ENCODE data around the gene HMGXB3. TPM values are rescaled to one million over a fixed set of nuclear protein-coding genes. Genes with fewer than 3 reads are reported as not detected.

The HMGXB3 gene
- total RNA-seq, 1 donor from 2014 or later = 55.7 TPM

DNA sequence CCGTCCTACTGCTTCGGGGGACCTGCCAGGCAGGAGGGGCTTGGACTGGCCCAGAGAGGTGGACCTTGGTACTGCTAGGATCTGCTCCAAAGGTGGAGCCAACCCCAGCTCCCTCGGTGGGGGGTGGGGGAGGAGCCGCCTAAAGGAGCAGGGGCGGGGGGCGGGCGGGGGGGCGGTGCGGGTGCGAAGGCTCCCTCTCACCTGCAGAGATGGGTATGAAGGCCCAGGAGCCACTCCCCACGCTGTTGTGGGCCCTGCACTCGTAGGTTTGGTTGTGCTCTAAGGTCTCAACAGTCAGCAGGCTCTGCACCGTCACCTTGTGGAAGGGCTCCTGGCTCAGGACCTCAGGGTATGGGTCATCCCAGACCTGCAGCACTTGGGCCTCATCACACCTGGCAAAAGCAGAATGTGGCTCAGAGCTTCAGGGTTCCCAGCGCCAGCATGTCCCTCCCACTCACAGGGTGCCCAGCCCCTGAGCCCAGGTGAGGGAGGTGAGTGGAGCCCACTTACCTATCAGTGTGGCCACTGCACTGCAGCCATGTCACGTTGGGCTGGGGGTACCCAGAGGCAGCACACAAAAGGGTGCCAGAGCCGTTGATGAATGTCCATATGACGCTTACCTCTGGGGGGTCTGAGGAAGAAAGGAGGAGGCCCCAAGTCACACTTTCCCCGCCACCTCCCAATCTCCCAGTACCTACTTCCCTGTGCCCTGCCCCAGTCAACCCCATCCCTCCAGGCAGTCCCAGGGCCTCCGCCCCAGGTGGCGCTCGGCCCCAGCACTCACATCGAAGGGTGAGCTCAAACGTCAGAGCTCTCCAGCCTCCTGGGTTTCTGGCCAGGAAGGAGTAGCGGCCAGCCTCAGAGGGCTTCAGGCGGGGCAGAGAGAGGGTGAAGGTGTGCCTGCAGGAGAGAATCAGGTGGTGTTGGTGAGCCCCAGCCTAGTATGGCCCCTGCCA is 69.4 kb downstream of the HMGXB3 start:
- H3K4me1 Mint-ChIP-seq (ENCODE audit: unreplicated experiment) = peaks cover 8% of the 10 kb centered on the region
- no peaks in the 10 kb centered on the region for H3K9me3 Mint-ChIP-seq (ENCODE audit: unreplicated experiment)
- H3K27ac Mint-ChIP-seq (ENCODE audit: unreplicated experiment) = no peak overlapping the region
- no peak overlapping the region for H3K4me3 Mint-ChIP-seq (ENCODE audit: unreplicated experiment)
- no peak for TF ChIP-seq CTCF (IDR thresholded peaks at IDR 0.05; ENCODE audit: unreplicated experiment)
- no peaks in the 10 kb centered on the region for H3K36me3 Mint-ChIP-seq (ENCODE audit: low read depth, unreplicated experiment)
- peaks cover 3% of the 10 kb centered on the region for H3K27me3 Mint-ChIP-seq (ENCODE audit: unreplicated experiment)
- no peak for DNase-seq (ENCODE audit: low spot score)

- H3K36me3 Mint-ChIP-seq (ENCODE audit: low read depth, unreplicated experiment) = no peaks in the 10 kb centered on the region
- H3K4me1 Mint-ChIP-seq (ENCODE audit: unreplicated experiment) = peaks cover 8% of the 10 kb centered on the region
- TF ChIP-seq CTCF (IDR thresholded peaks at IDR 0.05; ENCODE audit: unreplicated experiment) = no peak
- H3K4me3 Mint-ChIP-seq (ENCODE audit: unreplicated experiment) = no peak overlapping the region
- peaks cover 3% of the 10 kb centered on the region for H3K27me3 Mint-ChIP-seq (ENCODE audit: unreplicated experiment)
- no peak for DNase-seq (ENCODE audit: low spot score)
- no peak overlapping the region for H3K27ac Mint-ChIP-seq (ENCODE audit: unreplicated experiment)
- no peaks in the 10 kb centered on the region for H3K9me3 Mint-ChIP-seq (ENCODE audit: unreplicated experiment)
These were observed 70.3 kb downstream of the HMGXB3 start for GRCh38 chr5:150070821-150071220.

- DNase-seq (ENCODE audit: low spot score) = no peak
- H3K27ac Mint-ChIP-seq (ENCODE audit: unreplicated experiment) = no peak overlapping the region
- peaks cover 8% of the 10 kb centered on the region for H3K4me1 Mint-ChIP-seq (ENCODE audit: unreplicated experiment)
- no peaks in the 10 kb centered on the region for H3K9me3 Mint-ChIP-seq (ENCODE audit: unreplicated experiment)
- H3K27me3 Mint-ChIP-seq (ENCODE audit: unreplicated experiment) = peaks cover 1% of the 10 kb centered on the region
- TF ChIP-seq CTCF (IDR thresholded peaks at IDR 0.05; ENCODE audit: unreplicated experiment) = no peak
- H3K36me3 Mint-ChIP-seq (ENCODE audit: low read depth, unreplicated experiment) = no peaks in the 10 kb centered on the region
- no peak overlapping the region for H3K4me3 Mint-ChIP-seq (ENCODE audit: unreplicated experiment)
These were observed 72.6 kb downstream of the HMGXB3 start for GRCh38 chr5:150073086-150073625.

DNA sequence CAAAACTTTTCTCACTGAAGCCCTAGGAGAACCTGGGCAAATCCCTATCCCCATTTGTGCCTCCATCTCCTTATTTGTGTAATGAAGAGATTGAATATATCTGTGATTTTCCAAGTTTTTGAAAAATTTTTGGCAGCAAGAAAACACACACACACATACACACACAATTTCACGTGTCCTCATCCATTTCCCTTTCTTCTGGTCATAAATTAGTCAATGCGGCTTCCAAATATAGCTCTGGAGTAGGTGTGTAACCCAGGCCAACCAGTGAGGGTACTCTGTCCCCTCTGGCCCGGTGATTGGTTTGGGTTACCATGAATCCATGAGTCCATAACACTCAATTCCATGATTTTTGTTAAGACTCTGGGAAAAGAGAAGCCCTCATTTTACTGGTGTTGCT is 73.1 kb downstream of the HMGXB3 start:
- no peak overlapping the region for H3K4me3 Mint-ChIP-seq (ENCODE audit: unreplicated experiment)
- no peaks in the 10 kb centered on the region for H3K9me3 Mint-ChIP-seq (ENCODE audit: unreplicated experiment)
- H3K4me1 Mint-ChIP-seq (ENCODE audit: unreplicated experiment) = peaks cover 5% of the 10 kb centered on the region
- no peak for TF ChIP-seq CTCF (IDR thresholded peaks at IDR 0.05; ENCODE audit: unreplicated experiment)
- DNase-seq (ENCODE audit: low spot score) = no peak
- peaks cover 4% of the 10 kb centered on the region for H3K36me3 Mint-ChIP-seq (ENCODE audit: low read depth, unreplicated experiment)
- peaks cover 3% of the 10 kb centered on the region for H3K27me3 Mint-ChIP-seq (ENCODE audit: unreplicated experiment)
- no peak overlapping the region for H3K27ac Mint-ChIP-seq (ENCODE audit: unreplicated experiment)

DNA sequence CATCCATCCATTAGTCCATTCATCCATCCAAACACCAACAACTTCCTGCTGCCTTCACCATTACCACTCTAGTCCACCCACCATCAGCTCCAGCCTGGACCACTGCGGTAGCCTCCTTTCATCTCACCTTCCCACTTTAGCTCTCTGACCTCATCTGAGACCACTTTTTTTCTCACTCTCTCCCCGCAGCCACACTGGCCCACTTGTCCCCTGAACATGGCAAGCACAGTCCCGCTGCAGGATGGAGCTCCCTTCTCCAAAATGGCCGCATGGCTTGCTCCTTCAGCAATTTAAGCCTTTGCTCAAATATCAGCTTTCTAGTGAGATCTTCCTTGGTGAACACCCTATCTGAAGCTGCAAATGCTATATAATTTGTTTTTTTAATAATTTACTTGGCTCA is 74.7 kb downstream of the HMGXB3 start:
- peaks cover 10% of the 10 kb centered on the region for H3K27me3 Mint-ChIP-seq (ENCODE audit: unreplicated experiment)
- H3K9me3 Mint-ChIP-seq (ENCODE audit: unreplicated experiment) = no peaks in the 10 kb centered on the region
- no peak for DNase-seq (ENCODE audit: low spot score)
- TF ChIP-seq CTCF (IDR thresholded peaks at IDR 0.05; ENCODE audit: unreplicated experiment) = no peak
- peaks cover 5% of the 10 kb centered on the region for H3K36me3 Mint-ChIP-seq (ENCODE audit: low read depth, unreplicated experiment)
- H3K27ac Mint-ChIP-seq (ENCODE audit: unreplicated experiment) = no peak overlapping the region
- no peak overlapping the region for H3K4me3 Mint-ChIP-seq (ENCODE audit: unreplicated experiment)
- H3K4me1 Mint-ChIP-seq (ENCODE audit: unreplicated experiment) = peaks cover 10% of the 10 kb centered on the region
